Adrenal gland (tissue), 12 donors: Measurements from ENCODE around the gene ZNF280C. TPM values are rescaled to one million over a fixed set of nuclear protein-coding genes. Genes with fewer than 3 reads are reported as not detected.
"Not testable (repeated sequence)": the region's sequence is repeated elsewhere in the genome, so short reads cannot be mapped to it uniquely, and the experiment has no call there.

Experiments
- DNase-seq, 7 donors: peaks; one replicate each; pipeline ENCODE4 v3.0.0-alpha.2; 2019 to 2020
- H3K27ac ChIP-seq, 5 donors: fragments of 200-600 bp; sonication (generic) in 4 of 5; 1 replicate in 3 of 5; 2 replicates in 2 of 5; pipeline versions ENCODE4 v1.5.1 to v1.8.0; 2016 to 2020; ENCODE audit warnings: mild to moderate bottlenecking in 1 of 5
- H3K27me3 ChIP-seq: fragments of 200-600 bp; 2 replicates; pipeline ENCODE4 v1.8.0; 2021
- H3K36me3 ChIP-seq, 2 donors: fragments of 200-600 bp; replicated peaks in 1 of 2; 1 replicate in 1 of 2; 2 replicates in 1 of 2; pipeline versions ENCODE4 v1.5.1 to v1.8.0; 2018 to 2022
- H3K4me1 ChIP-seq, 2 donors: fragments of 200-600 bp; replicated peaks in 1 of 2; 1 replicate in 1 of 2; 2 replicates in 1 of 2; pipeline versions ENCODE4 v1.5.1 to v1.8.0; 2018 to 2021
- H3K4me3 ChIP-seq, 4 donors: fragments of 200-600 bp; sonication (generic) in 3 of 4; one replicate each; pipeline ENCODE4 v1.5.1; 2016 to 2018
- H3K9me3 ChIP-seq, 3 donors: fragments of 200-600 bp; sonication (generic) in 1 of 3; replicated peaks in 1 of 3; 1 replicate in 2 of 3; 2 replicates in 1 of 3; pipeline versions ENCODE4 v1.5.1 to v1.8.0; 2016 to 2021
- POLR2A ChIP-seq, 2 donors: fragments of 450-650 bp; IDR thresholded peaks; one replicate each; pipeline ENCODE4 v1.6.1; 2017; ENCODE audit warnings: antibody characterized with exemption in 2 of 2, mild to moderate bottlenecking in 2 of 2, moderate library complexity in 1 of 2
- WGBS, 4 donors: extraction: QIAGEN DNeasy Blood & Tissue Kit in 2 of 4; methylation state at CpG; one replicate each; pipeline versions ENCODE4 v1.1.5 to v1.1.7; 2013 to 2017; 5-methylcytosine and 5-hydroxymethylcytosine counted together
- intact Hi-C, 2 donors: fragments of 100-400 bp; cut with DNase I; formaldehyde crosslinking; loops; one replicate each; pipeline versions ENCODE4 v1.14.1 to v1.15.0; 2022 to 2023
- polyA plus RNA-seq, 3 donors: library from polyadenylated mRNA; stranded (reverse); fragments of 200-250 nt in 2 of 3; fragments of 350-450 nt in 1 of 3; fragmentation: Illumina TruSeq in 1 of 3; extraction: RNeasy Lipid Tissue Mini Kit (QIAGEN cat#74804) in 1 of 3; gene quantifications; one replicate each; pipeline ENCODE4 v1.2.3, GENCODE V29; 2013 to 2014
- total RNA-seq, 9 donors: library from RNA; depleted of rRNA in 4 of 9; stranded (reverse); fragments of >200 nt in 4 of 9; fragments of 120-200 nt in 1 of 9; fragmentation: NEBNext Ultra II Directional in 1 of 9; extraction: Animal tissue kit (Norgen Biotek cat#: 25700) in 1 of 9; gene quantifications; one replicate each; pipeline versions ENCODE4 v1.1.0 to v1.2.4, GENCODE V29; 2013 to 2023
- TF ChIP-seq, protein P1 (sequence below), 6 experiments: fragments of 450-650 bp in 4 of 6; fragments of 200-600 bp in 2 of 6; sonication (generic) in 1 of 6; IDR thresholded peaks; 1 replicate in 5 of 6; 2 replicates in 1 of 6; pipeline versions ENCODE4 v1.5.1 to v1.8.0; 2016 to 2021; ENCODE audit warnings: antibody characterized with exemption in 6 of 6, mild to moderate bottlenecking in 2 of 6, moderate library complexity in 1 of 6
- donor health status: healthy with polysubstance abuse.
- donor health status: Bipolar disorder and iron deficiency.
- donor health status: DM: yes; HTN: yes; CAD: no.
- donor health status: DM: no; HTN: no; CAD: no.
- donor health status: DM: no; HTN: no; CAD: no.
- donor health status: DM: yes; HTN: yes; CAD: no.

Gene ZNF280C
- total and polyA plus RNA-seq, 12 donors = 1.0 to 7.3 (median 3.9) TPM

DNA sequence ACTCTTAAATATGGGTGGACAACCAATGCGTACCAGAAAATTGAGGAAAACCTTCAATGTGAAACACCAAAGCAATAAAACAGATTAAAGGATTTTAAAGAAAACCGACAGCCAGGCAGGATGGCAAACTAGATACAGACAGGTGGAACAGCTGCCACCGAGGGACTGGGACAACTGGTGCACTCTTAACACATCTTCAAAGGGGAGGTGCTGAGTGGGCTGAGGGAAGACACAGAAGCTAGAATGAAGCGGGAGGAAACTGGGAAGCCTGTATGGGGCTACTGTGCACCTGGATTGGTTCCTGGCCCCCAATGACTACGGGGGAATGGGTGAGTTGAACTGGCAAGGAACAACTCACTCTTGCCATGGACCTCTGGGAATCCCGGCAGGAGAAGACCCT, 20.7 kb downstream of the ZNF280C start:
- no peaks in the 10 kb centered on the region for H3K9me3 ChIP-seq
- DNase-seq = no peak
- WGBS, 4 donors = 75 to 98% (median 91%) methylated on average over 5 to 6 of the region's 6 CpGs
- TF ChIP-seq, protein P1, sequence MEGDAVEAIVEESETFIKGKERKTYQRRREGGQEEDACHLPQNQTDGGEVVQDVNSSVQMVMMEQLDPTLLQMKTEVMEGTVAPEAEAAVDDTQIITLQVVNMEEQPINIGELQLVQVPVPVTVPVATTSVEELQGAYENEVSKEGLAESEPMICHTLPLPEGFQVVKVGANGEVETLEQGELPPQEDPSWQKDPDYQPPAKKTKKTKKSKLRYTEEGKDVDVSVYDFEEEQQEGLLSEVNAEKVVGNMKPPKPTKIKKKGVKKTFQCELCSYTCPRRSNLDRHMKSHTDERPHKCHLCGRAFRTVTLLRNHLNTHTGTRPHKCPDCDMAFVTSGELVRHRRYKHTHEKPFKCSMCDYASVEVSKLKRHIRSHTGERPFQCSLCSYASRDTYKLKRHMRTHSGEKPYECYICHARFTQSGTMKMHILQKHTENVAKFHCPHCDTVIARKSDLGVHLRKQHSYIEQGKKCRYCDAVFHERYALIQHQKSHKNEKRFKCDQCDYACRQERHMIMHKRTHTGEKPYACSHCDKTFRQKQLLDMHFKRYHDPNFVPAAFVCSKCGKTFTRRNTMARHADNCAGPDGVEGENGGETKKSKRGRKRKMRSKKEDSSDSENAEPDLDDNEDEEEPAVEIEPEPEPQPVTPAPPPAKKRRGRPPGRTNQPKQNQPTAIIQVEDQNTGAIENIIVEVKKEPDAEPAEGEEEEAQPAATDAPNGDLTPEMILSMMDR (IDR thresholded peaks at IDR 0.05) = no peak
- no peak for TF ChIP-seq POLR2A (IDR thresholded peaks at IDR 0.05)
- H3K27ac ChIP-seq = no peak overlapping the region
- peaks cover 0 to 3% of the 10 kb centered on the region in 2 donors for H3K36me3 ChIP-seq
- intact Hi-C loops = no loop called here
- H3K27me3 ChIP-seq = no peaks in the 10 kb centered on the region
- no peaks in the 10 kb centered on the region for H3K4me1 ChIP-seq
- no peak overlapping the region for H3K4me3 ChIP-seq

DNA sequence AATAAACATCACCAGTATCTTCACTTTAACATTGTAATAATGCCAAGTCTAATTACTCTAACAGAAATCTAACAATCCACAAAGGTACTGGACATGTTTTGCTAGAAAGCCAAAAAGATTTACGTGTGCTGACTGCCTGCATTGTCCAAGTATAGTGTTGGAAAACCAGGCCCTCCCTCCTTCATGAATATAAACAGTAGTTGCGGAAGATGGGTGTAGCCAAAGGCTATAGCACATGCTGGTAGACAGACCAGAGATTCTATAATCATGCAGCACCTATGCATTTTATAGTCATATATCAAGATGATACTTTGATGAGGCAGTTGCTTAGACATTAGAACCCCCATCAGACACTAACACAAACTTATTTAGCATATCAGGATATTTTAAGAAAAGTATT, 22.6 kb downstream of the ZNF280C start:
- no peak for TF ChIP-seq POLR2A (IDR thresholded peaks at IDR 0.05)
- TF ChIP-seq, protein P1 (IDR thresholded peaks at IDR 0.05) = no peak
- H3K4me3 ChIP-seq = no peak overlapping the region
- H3K27ac ChIP-seq = no peak overlapping the region
- H3K9me3 ChIP-seq = no peaks in the 10 kb centered on the region
- intact Hi-C loops = no loop called here
- H3K4me1 ChIP-seq = no peaks in the 10 kb centered on the region
- 82 to 100% (median 91%) methylated on average over 2 of the region's 2 CpGs for WGBS, 4 donors
- H3K36me3 ChIP-seq = peaks cover 0 to 15% of the 10 kb centered on the region in 2 donors
- no peaks in the 10 kb centered on the region for H3K27me3 ChIP-seq
- no peak for DNase-seq

GRCh38 chrX:130245441-130245840, 23.3 kb downstream of the ZNF280C start:
- H3K4me1 ChIP-seq = no peaks in the 10 kb centered on the region
- TF ChIP-seq POLR2A (IDR thresholded peaks at IDR 0.05) = no peak
- TF ChIP-seq, protein P1 (IDR thresholded peaks at IDR 0.05) = no peak
- H3K9me3 ChIP-seq = no peaks in the 10 kb centered on the region
- H3K27me3 ChIP-seq = no peaks in the 10 kb centered on the region
- peaks cover 0 to 15% of the 10 kb centered on the region in 2 donors for H3K36me3 ChIP-seq
- DNase-seq = no peak
- no peak overlapping the region for H3K27ac ChIP-seq
- intact Hi-C loops = no loop called here
- H3K4me3 ChIP-seq = no peak overlapping the region

DNA sequence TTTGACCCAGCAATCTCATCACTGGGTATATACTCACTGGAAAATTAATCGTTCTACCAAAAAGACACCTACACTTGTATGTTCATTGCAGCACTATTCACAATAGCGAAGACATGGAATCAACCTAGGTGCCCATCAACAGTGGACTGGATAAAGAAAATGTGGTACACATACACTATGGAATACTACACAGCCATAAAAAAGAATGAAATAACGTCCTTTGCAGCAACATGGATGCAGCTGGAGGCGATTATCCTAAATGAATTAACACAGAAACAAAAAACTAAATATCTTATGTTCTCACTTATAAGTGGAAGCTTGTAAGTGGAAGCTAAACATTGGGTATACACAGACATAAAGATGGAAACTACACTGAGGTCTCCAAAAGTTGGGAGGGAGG, 37.5 kb downstream of the ZNF280C start:
- H3K4me3 ChIP-seq, H3K4me1 ChIP-seq, H3K27me3 ChIP-seq, H3K36me3 ChIP-seq, H3K9me3 ChIP-seq, DNase-seq, intact Hi-C loops, H3K27ac ChIP-seq: not testable (repeated sequence)
- WGBS, 4 donors = 75 to 98% (median 91%) methylated on average over 4 of the region's 4 CpGs

DNA sequence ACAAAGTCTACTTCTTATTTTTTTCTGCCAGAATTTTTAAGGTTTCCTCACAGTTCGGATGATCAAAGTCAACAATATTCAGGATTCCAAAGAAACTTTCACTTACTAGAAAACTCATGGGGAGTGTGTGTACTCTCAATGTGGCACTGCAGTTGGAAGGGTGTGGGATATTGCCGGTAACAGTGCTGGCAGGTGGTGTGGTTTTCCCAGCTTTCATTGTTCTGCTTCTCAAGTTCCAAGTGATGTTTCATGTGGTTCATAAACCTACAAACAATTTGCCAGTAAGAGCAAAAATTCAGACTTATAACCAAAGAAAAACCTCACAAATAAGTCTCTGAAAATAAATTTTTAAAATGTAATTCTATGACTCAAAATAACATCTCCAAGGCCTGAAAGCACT, 39.8 kb downstream of the ZNF280C start:
- DNase-seq = no peak
- no peaks in the 10 kb centered on the region for H3K4me1 ChIP-seq
- no peaks in the 10 kb centered on the region for H3K27me3 ChIP-seq
- H3K4me3 ChIP-seq = no peak overlapping the region
- H3K9me3 ChIP-seq = no peaks in the 10 kb centered on the region
- WGBS, 4 donors = 78 to 96% (median 82%) methylated on average over 2 of the region's 2 CpGs
- H3K36me3 ChIP-seq = peaks cover 0 to 9% of the 10 kb centered on the region in 2 donors
- intact Hi-C loops = no loop called here
- no peak for TF ChIP-seq POLR2A (IDR thresholded peaks at IDR 0.05)
- TF ChIP-seq, protein P1 (IDR thresholded peaks at IDR 0.05) = no peak
- no peak overlapping the region for H3K27ac ChIP-seq
